HG03378 (cell line): ENCODE data around the gene STON1.
"Not testable (repeated sequence)": the region's sequence is repeated elsewhere in the genome, so short reads cannot be mapped to it uniquely, and the experiment has no call there.

Source experiments
- ATAC-seq: cut with Tn5 transposase; IDR thresholded peaks from one replicate; pipeline ENCODE4 v1.9.1; 2021; ENCODE audit warnings: mild to moderate bottlenecking, moderate library complexity; ENCODE audit not compliant: unreplicated experiment

Gene STON1

DNA sequence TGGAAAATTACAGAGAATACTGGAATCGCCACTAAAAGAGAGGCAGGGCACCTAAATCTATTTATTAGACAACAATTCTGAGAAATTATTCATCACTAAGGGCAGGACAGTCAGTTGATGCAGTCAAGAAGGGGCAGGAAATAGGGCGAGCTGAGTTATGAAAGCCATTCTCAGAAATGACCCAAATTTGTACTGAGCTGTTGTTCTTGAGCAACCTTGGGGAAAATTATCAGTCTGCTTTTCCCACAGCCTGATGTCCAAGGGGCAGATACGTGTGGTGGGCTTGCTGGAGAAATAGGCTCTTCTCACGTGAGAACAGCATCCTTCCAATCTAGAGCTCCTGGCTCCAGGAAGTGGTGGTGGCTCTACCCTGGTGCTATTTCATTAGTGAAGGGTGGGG is 38.6 kb downstream of the STON1 start:
- no peak for ATAC-seq

DNA sequence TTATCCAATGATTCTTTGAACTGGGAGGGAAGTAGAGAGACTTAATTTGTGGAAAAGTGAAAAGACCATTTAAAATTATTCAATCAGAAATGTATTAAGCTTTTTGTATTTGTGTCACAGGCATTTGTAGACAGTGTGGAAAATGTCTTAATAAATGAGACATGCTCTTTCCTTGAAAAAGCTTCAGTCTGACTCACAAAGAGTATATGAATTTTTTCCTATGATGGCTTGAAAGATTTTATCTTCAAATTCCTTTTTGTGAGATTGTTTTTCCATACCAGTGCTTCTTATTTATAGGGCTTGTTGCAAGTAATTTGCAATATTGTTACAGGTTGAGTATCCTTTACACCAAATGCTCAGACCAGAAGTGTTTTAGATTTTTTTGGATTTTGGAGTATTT is 39.5 kb downstream of the STON1 start:
- ATAC-seq = no peak

- ATAC-seq = no peak
These were observed 42.9 kb downstream of the STON1 start for GRCh38 chr2:48572816-48573215.

DNA sequence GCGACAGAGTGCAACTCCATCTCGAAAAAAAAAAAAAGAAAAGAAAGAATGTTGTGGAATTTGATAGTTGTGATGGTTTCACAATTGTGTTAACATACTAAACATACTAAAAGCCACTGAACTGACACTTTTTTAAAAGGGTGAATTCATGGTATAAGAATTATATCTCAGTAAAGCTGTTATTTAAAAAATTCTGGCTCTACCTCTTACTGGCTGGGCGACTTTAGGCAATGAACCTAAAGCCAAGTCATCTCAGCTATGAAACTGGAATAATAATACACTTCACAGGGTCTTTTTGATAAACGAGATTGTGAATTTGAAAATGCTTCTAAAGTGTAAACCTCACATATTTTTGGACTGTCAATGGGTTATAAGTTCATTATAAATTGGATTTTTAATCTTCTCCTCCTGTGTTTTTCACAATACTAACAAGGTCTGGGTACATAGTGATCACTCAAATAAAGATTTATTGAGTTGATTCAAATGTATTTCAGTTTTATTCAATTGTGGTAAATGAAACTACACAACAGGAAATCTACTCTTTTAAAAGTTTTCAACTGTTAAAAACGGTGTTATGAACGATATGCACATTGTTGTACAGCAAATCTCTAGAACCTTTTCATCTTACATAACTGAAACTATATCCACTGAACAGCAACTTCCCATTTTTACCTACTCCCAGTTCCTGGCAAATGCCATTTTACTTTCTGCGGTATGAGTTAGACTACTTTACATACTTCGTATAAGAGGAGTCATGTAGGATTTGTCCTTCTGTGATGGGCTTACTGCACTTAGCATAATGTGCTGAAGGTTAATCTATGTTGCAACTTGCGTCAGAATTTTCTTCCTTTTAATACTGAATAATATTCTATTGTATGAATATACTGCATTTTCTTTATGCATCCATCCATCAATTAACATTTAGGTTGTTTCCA is 44.7 kb downstream of the STON1 start:
- ATAC-seq = no peak

GRCh38 chr2:48578313-48578712 is 48.4 kb downstream of the STON1 start:
- ATAC-seq = no peak

- no peak for ATAC-seq
These were observed 54.0 kb downstream of the STON1 start for GRCh38 chr2:48583961-48584360.

DNA sequence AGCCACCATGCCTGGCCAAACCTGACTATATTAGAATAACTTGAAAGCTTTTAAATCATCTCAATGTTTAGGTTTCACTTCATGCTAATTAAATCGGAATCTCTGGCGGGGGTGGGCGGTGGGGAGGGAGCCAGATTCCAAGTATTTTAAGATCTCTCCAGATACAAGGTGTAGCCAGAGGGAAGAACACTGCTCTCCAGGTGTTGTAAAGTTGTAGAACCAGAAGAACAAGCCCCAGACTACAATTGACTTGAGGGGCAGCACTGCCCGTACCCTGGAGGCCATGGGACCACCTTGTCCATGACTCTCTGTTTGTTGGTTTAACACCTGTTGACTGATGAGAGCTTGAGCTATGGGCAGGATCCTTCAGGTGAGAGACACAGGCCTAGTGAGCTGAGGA is 54.6 kb downstream of the STON1 start:
- no peak for ATAC-seq

GRCh38 chr2:48586433-48586832 is 56.5 kb downstream of the STON1 start:
- no peak for ATAC-seq

DNA sequence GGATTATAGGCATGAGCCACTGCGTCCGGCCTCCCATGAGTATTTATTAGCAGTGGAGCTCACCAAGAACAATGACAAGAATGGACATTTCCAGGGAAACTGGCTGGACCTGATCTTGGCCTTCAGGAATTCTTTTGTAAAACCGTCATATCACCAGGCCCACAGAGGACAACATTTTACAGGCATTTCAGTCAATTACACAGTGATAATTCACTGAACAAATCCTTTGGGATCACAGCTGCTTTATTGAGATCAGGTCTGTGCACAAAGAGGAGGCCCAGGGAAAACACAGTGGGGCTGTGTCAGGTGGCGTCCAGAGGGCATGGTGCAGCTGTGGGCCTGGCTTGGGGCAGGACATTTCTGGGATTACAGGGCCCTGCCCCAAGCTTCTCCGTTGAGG is 57.6 kb downstream of the STON1 start:
- ATAC-seq = no peak

DNA sequence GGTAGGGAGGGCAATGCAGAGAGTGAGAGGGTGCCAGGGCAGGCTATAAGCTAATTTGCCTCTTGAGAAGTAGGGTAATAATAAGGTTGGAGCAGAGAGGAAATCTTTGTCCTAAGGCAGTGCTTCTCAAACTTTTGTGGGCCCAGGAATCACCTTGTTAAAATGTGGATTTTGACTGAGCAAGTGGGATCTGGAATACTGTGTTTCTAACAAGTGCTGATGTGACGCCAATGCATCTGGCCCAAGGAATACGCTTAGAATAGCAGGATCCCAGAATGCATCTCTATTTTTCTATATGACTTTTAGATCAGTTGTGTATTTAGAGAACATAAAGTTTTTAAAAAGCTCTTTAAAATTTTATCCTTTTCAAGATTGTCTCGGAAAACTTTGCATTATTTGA is 58.0 kb downstream of the STON1 start:
- no peak for ATAC-seq

DNA sequence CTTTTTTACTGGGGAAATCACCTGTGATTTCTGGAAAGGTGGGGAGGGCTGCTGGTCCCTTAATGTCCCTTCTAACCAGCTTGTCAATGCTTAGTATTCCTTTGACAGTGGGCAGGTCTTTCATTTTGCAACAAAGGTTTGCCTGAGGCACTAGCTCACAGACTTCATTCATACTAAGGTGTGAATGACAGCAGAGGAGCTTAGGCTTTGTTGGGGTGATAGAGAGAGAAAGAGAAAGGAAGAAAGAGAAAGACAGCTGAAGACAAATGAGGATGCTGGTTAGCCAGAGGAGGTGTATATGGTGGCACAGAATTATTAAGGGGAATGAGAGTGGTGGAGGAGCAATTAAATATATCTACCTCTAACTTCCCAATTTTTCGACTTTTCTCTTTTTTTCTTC is 58.8 kb downstream of the STON1 start:
- no peak for ATAC-seq

DNA sequence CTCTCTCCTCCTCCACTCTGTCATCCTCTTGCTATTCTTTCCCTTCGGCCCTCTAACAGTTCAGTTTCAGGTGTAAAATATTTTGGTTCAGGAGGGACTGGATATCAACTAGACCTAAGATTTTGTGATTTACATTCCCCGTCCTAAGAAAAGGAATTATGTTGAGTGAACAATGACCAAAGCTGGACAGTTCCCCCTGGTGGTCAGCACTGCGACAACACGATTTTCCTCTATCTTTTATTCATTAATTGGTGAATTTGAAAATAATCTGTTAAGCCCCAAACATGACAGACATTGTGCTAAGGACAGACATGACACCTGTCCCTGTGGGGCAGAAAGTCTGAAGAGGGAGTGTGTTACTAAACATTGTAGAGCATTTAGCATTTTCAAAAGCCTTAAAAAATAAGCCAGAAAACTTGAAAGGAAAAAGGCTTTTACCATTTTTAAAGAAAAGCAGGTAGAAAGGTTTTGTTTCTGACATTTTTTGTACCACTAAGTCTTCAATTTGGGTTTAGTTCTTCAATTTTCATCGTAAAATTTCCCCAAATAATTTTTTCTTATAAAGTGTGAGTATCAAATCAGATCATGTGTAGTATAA is 59.3 kb downstream of the STON1 start:
- ATAC-seq = no peak

- ATAC-seq = no peak
These were observed 60.1 kb downstream of the STON1 start for GRCh38 chr2:48590017-48590416.

DNA sequence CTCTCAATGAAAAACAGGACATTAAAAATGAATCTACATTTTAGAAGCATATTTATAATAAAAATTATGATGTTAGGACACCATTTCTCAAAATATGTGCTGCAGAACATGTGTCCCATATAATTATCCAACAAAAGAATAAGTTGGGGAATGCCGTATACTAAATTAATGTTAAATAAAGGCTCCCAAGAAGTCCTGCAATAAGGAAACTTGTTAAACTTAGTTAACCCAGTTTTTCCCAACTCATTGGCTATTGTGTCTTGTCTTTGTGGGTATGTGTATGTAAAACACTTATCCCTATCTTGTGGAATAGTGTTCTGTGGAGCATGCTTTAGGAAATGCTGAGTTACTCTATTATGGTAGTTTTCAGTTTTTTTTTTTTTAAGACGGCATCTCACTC is 62.1 kb downstream of the STON1 start:
- ATAC-seq = no peak

- ATAC-seq = not testable (repeated sequence)
These were observed 66.8 kb downstream of the STON1 start for GRCh38 chr2:48596751-48597150.

DNA sequence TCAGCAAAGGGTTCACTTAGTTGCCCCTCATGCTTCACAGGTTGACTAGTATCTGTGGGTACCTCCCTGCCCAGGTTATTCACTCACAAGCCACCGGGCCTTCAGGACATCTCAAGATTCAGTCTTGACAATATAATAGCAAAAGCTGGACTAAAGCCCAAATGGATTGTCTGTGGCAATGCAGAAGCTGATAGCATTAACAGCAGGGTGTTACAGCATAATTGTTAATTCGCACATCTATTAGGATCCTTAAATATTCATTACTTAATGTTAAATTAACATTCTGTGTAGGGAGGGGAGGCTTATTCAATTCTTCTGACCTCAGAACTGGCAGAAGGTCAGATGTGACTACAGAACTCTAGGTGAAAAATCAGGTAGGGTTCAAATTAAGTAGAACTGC is 67.5 kb downstream of the STON1 start:
- no peak for ATAC-seq

DNA sequence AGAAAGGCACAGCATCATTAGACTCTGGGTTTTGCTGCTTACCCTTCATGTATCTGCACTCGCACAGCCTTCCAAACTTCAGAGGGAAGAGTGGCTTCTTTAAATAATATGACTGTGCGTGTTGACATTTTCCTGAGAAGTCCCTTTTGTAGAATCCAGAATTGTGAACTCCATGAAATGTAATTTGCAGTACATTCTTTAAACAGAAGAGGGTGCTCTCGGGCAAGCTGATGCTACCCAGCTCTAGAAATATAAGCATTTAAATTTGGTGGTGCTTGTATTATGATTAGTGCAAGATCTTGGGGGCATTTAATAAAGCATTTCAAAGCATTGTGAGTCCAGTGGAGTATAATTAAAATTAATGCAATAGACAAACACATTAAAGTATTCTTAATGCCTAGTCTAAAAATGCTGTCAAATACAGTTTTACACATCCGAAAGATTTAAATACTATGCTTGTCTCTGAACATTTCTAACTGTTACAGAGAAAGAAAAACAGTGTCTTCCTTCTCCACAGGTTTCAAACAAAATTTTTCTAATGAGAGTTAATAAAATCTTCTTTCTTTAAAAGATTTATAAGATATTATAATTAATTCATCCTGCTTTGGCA is 70.4 kb downstream of the STON1 start:
- no peak for ATAC-seq

DNA sequence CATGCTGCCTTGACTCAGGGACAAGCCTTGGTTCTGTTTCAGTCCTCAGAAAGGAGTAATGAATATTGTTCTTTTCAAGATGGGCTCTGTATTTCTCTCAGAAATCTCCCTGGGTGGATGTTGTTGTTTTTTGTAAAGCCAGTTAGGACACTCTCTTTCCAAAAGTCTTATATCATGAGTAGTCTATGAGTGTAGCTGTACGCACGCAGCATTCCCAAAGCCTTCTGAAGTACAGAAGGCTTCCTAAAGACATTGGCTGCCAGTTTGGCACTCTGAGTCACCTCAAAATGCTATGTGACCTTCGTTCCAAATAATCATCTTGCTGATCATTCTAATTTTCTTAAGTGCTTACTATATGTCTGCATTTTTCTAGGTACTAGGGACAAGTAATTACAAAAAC is 71.0 kb downstream of the STON1 start:
- no peak for ATAC-seq

GRCh38 chr2:48601349-48601748 is 71.4 kb downstream of the STON1 start:
- ATAC-seq = no peak

GRCh38 chr2:48605482-48606175 is 75.7 kb downstream of the STON1 start:
- ATAC-seq = no peak

GRCh38 chr2:48607307-48608014 is 77.5 kb downstream of the STON1 start:
- ATAC-seq = no peak
